PC-3 (cell line): ENCODE results near the gene GLRX. TPM values are rescaled to one million over a fixed set of nuclear protein-coding genes. Genes with fewer than 3 reads are reported as not detected.

ENCODE experiments used
- ATAC-seq: fragments of 200-7000 bp; cut with Tn5 transposase; 2 replicates; pipeline ENCODE4 v1.9.1; 2020; ENCODE audit warnings: mild to moderate bottlenecking, moderate library complexity
- BruUV-seq: library from RNA; stranded (reverse); fragments of 400-500 nt; replicated peaks from 2 replicates; lab custom pipeline; 2021; lab: Mats Ljungman, UMichigan
- CTCF ChIA-PET: fragments of 300-600 bp; sonication (Branson Sonifier 250); formaldehyde crosslinking; loops from one replicate; lab custom pipeline; 2022; ENCODE audit warnings: antibody characterized with exemption; lab: Charles Lee
- POLR2A ChIA-PET: fragments of 300-600 bp; sonication (Branson Sonifier 250); formaldehyde crosslinking; loops from one replicate; lab custom pipeline; 2022; ENCODE audit warnings: antibody characterized with exemption; ENCODE audit not compliant: unreplicated experiment; lab: Charles Lee
- DNase-seq: peaks from one replicate; pipeline ENCODE4 v3.0.0-alpha.2; 2015
- H2AFZ ChIP-seq: fragments of 300-600 bp; sonication (generic); 2 replicates; pipeline ENCODE4 v1.6.0; 2016; ENCODE audit warnings: antibody characterized with exemption, low read length
- H3F3A ChIP-seq: fragments of 300-600 bp; sonication (generic); one replicate; pipeline ENCODE4 v1.6.0; 2017; ENCODE audit warnings: antibody characterized with exemption, low read length, control low read depth, mild to moderate bottlenecking; ENCODE audit not compliant: unreplicated experiment
- H3K27ac ChIP-seq: fragments of 300-600 bp; sonication (generic); 2 replicates; pipeline ENCODE4 v1.5.1; 2016; ENCODE audit warnings: mild to moderate bottlenecking, low read length
- H3K27me3 ChIP-seq: fragments of 300-600 bp; sonication (generic); 2 replicates; pipeline ENCODE4 v1.6.1; 2016; ENCODE audit warnings: low read length, mixed read lengths
- H3K36me3 ChIP-seq: fragments of 300-600 bp; sonication (generic); 2 replicates; pipeline ENCODE4 v1.6.1; 2016; ENCODE audit warnings: low read depth, mixed run types, low read length, mixed read lengths
- H3K4me1 ChIP-seq: fragments of 300-600 bp; sonication (generic); 2 replicates; pipeline ENCODE4 v1.5.1; 2016; ENCODE audit warnings: low read length; ENCODE audit not compliant: insufficient read depth
- H3K4me2 ChIP-seq: fragments of 300-600 bp; sonication (generic); 2 replicates; pipeline ENCODE4 v1.6.0; 2016; ENCODE audit warnings: low read length
- H3K4me3 ChIP-seq: fragments of 300-600 bp; sonication (generic); 2 replicates; pipeline ENCODE4 v1.5.1; 2016; ENCODE audit warnings: mild to moderate bottlenecking, low read length, mixed read lengths
- H3K79me2 ChIP-seq: fragments of 300-600 bp; sonication (generic); 2 replicates; pipeline ENCODE4 v1.6.1; 2017; ENCODE audit warnings: low read length, mixed read lengths
- H3K9ac ChIP-seq: fragments of 300-600 bp; sonication (generic); 2 replicates; pipeline ENCODE4 v1.6.0; 2016; ENCODE audit warnings: mild to moderate bottlenecking, low read length
- H3K9me2 ChIP-seq: fragments of 300-600 bp; sonication (generic); replicated peaks from 2 replicates; pipeline ENCODE4 v1.6.1; 2016; ENCODE audit warnings: mixed run types, low read length, mixed read lengths
- H3K9me3 ChIP-seq: fragments of 300-600 bp; sonication (generic); 2 replicates; pipeline ENCODE4 v1.6.1; 2016; ENCODE audit warnings: low read length, mixed read lengths
- H4K20me1 ChIP-seq: fragments of 300-600 bp; sonication (generic); 2 replicates; pipeline ENCODE4 v1.6.1; 2016; ENCODE audit warnings: low read length, mixed read lengths
- EZH2 ChIP-seq: fragments of 300-600 bp; sonication (generic); IDR thresholded peaks from one replicate; pipeline ENCODE4 v1.6.1; 2017; ENCODE audit warnings: antibody characterized with exemption, mild to moderate bottlenecking, low read length; ENCODE audit not compliant: unreplicated experiment
- EZH2phosphoT487 ChIP-seq: fragments of 300-600 bp; sonication (generic); IDR thresholded peaks from 2 replicates; pipeline ENCODE4 v1.6.1; 2018; ENCODE audit warnings: mild to moderate bottlenecking, antibody characterized with exemption, low read length, borderline replicate concordance
- intact Hi-C: fragments of 100-400 bp; cut with micrococcal nuclease; formaldehyde crosslinking; loops from 2 replicates; pipeline ENCODE4 v1.9.0; 2023
- total RNA-seq: library from RNA; depleted of rRNA; stranded (reverse); fragments of >200 nt; gene quantifications from 2 replicates; pipeline ENCODE4 v1.2.3, GENCODE V29; 2014
- TF ChIP-seq, protein P1 (sequence below): fragments of 300-600 bp; sonication (generic); conservative IDR thresholded peaks from 2 replicates; pipeline ENCODE4 v1.5.1; 2017; ENCODE audit warnings: antibody characterized with exemption, low read depth, mild to moderate bottlenecking, low read length

Gene GLRX
- total RNA-seq, 1 experiment from 2014 or later: 27.4 TPM

DNA sequence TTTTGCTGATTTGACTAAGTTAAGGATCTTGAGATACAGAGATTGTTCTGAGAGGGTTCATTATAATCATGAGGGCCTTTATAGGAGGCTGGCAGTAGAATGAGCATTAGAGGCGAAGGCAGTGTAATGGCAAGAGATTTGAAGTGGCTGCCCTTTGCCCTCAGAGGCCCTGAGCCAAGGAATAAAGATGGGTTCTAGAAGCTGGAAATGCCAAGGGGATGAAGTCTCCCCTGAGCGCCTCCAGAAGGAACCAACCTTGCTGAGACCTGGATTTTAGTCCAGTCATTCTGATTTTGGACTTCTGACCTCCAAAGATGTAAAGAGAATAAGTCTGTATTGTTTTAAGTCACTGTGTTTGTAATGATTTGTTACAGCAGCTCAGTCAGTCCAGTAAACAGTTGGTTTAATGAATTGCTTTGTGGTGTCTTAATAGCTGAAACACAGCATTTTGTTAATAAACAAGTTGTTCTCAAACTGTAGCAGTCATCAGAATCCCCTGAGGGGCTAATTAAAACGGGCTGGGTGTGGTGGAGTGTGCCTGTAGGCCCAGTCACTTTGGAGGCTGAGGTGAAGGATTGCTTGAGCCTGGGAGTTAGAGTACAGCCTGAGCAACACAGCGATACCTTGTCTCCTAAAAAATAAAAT, 23.2 kb downstream of the GLRX start:
- no peaks in the 10 kb centered on the region for H3K36me3 ChIP-seq
- H2AFZ ChIP-seq: no peak overlapping the region
- no peak for DNase-seq
- BruUV-seq: no TSS peak
- H3K9me2 ChIP-seq: no peaks in the 10 kb centered on the region
- TF ChIP-seq, protein P1, sequence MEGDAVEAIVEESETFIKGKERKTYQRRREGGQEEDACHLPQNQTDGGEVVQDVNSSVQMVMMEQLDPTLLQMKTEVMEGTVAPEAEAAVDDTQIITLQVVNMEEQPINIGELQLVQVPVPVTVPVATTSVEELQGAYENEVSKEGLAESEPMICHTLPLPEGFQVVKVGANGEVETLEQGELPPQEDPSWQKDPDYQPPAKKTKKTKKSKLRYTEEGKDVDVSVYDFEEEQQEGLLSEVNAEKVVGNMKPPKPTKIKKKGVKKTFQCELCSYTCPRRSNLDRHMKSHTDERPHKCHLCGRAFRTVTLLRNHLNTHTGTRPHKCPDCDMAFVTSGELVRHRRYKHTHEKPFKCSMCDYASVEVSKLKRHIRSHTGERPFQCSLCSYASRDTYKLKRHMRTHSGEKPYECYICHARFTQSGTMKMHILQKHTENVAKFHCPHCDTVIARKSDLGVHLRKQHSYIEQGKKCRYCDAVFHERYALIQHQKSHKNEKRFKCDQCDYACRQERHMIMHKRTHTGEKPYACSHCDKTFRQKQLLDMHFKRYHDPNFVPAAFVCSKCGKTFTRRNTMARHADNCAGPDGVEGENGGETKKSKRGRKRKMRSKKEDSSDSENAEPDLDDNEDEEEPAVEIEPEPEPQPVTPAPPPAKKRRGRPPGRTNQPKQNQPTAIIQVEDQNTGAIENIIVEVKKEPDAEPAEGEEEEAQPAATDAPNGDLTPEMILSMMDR: no peak
- TF ChIP-seq EZH2 (no peak), EZH2phosphoT487 (no peak)
- no peaks in the 10 kb centered on the region for H3F3A ChIP-seq
- ChIA-PET POLR2A (no interaction called here), CTCF (no interaction called here)
- no peak overlapping the region for H3K4me2 ChIP-seq
- no peaks in the 10 kb centered on the region for H3K4me1 ChIP-seq
- H3K27me3 ChIP-seq: no peaks in the 10 kb centered on the region
- H3K9ac ChIP-seq: no peak overlapping the region
- ATAC-seq: no peak
- H3K79me2 ChIP-seq: no peaks in the 10 kb centered on the region
- no peaks in the 10 kb centered on the region for H4K20me1 ChIP-seq
- H3K4me3 ChIP-seq: no peak overlapping the region
- no peaks in the 10 kb centered on the region for H3K9me3 ChIP-seq
- no peak overlapping the region for H3K27ac ChIP-seq
- intact Hi-C loops: no loop called here

DNA sequence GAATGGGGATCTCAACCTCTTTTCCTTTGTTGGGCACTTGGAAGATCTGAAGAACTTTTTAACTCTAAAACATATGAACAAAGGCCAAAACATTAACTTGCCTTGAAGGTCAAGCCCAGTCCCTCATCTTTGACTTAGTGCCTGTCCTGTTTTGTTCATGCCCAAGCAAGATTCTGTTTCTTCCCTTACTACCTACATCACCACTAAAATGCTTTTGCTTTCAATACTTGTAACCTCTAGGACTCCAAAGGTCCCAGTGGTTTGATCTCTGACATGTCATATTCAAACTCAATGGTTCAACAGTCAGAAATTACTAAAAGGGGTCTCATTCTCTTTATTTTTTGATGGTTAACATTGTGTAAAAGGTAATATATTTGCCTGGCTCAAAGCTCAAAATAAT, 24.0 kb downstream of the GLRX start:
- ChIA-PET POLR2A (no interaction called here), CTCF (no interaction called here)
- BruUV-seq: no TSS peak
- no peaks in the 10 kb centered on the region for H3K27me3 ChIP-seq
- no peaks in the 10 kb centered on the region for H3K4me1 ChIP-seq
- H3K79me2 ChIP-seq: no peaks in the 10 kb centered on the region
- no peaks in the 10 kb centered on the region for H4K20me1 ChIP-seq
- H2AFZ ChIP-seq: no peak overlapping the region
- intact Hi-C loops: no loop called here
- DNase-seq: no peak
- ATAC-seq: no peak
- TF ChIP-seq, protein P1: no peak
- TF ChIP-seq EZH2: no peak
- no peaks in the 10 kb centered on the region for H3K9me2 ChIP-seq
- no peak overlapping the region for H3K4me2 ChIP-seq
- H3K9me3 ChIP-seq: no peaks in the 10 kb centered on the region
- no peaks in the 10 kb centered on the region for H3F3A ChIP-seq
- no peak overlapping the region for H3K27ac ChIP-seq
- H3K9ac ChIP-seq: no peak overlapping the region
- H3K4me3 ChIP-seq: no peak overlapping the region
- H3K36me3 ChIP-seq: no peaks in the 10 kb centered on the region

DNA sequence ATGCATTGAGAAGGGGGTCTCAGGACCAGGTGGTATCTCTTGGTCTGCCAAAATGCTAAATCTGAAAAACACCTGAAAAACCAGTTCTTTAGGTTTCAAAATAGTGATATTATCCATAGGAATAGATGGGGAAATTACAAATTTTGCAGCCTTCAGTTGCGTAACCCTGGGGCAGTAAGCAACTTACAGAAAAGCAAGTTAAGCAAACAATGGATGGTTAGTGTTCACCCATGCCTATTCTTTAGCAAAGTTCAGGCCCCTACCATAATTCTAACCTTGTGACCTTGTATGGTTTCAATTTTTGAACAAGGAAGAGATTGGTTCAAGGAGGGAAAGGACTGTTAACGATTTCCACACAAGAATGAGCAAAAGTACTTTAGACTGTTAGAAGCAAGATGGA, 24.5 kb downstream of the GLRX start:
- BruUV-seq: no TSS peak
- Histone ChIP-seq H3F3A (no peaks in the 10 kb centered on the region), H3K9me2 (no peaks in the 10 kb centered on the region), H3K4me1 (no peaks in the 10 kb centered on the region), H3K27me3 (no peaks in the 10 kb centered on the region), H3K9ac (no peak overlapping the region), H3K79me2 (no peaks in the 10 kb centered on the region), H3K9me3 (no peaks in the 10 kb centered on the region), H2AFZ (no peak overlapping the region), H3K36me3 (no peaks in the 10 kb centered on the region), H3K4me2 (no peak overlapping the region), H3K27ac (no peak overlapping the region), H4K20me1 (no peaks in the 10 kb centered on the region), H3K4me3 (no peak overlapping the region)
- intact Hi-C loops: no loop called here
- ChIA-PET POLR2A (no interaction called here), CTCF (no interaction called here)
- DNase-seq (no peak), ATAC-seq (no peak)
- TF ChIP-seq EZH2phosphoT487 (no peak), EZH2 (no peak)
- TF ChIP-seq, protein P1: no peak
